Esophagus mucosa (tissue), 1 donor: ENCODE results near the gene RPTN. TPM values are rescaled to one million over a fixed set of nuclear protein-coding genes. Genes with fewer than 3 reads are reported as not detected.
"Not testable (repeated sequence)": the region's sequence is repeated elsewhere in the genome, so short reads cannot be mapped to it uniquely, and the experiment has no call there.

Source experiments
- ATAC-seq: fragments of 200-7000 bp; cut with Tn5 transposase; one replicate; pipeline ENCODE4 v1.9.1; 2020
- total RNA-seq: library from RNA; stranded (reverse); gene quantifications from one replicate; pipeline ENCODE4 v1.2.4, GENCODE V29; 2023
- donor health status: DM: yes; HTN: yes; CAD: no.

Gene RPTN
- total RNA-seq, 1 donor from 2014 or later = 0.08 TPM

DNA sequence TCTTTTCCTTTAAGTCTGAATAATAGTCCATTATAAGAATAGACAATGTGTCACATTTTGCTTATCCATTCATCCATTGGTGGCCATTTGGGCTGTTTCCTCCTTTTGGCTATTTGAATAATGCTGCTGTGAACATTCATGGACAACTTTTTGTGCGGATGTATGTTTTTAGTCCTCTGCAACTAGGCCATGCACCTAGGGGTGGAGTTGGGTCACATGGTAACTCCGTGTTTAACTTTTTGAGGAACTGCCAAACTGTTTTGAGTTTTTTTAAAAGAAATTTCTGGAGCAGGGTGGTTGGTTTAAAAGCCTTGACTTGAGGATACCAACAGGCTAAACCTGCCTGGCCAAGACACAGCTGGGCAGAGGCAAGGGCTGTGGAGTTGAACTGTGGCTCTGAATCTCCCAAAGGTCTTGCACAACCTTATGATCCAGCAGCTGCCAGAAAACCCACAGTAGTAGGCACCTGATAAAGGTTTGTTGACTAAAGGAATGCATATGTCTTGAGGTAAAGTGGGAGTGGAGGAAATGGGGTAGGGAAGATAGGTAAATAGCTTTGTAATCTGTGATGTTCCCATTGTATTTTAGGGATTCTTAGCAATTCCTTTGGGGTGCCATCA, 5.6 kb upstream of the RPTN start:
- ATAC-seq = peak; percentile 77

DNA sequence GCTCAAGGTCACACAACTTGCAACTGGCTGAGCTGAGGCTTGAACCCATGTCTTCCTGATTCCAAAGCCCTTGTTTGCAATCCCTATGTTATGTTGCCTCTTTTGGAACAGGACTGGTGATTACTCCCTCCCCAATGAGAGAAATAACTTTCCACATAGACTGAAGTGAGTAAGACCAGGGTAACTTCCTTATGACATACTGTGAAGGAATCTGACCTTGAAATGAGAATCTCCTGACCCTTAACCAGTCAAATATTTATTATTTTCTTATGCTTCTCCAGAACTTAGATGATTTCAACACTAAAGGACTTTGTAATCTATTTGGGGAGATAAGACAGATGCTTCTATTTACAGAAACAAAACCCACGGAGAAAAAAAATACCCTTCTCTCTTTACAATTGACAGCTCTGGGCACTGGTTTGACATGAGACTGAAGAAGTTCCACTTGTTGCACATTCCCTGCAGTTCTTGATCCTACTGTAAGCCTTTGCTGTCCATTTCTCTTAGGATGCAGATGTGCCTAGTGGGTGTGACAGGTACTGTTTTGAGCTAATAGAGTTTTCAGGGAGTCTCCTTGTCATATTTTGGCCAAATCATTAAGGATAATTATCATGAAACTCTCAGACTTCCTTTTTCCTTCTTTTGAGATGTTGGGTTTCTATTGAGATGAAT, 3.9 kb upstream of the RPTN start:
- ATAC-seq = peak; percentile 63

DNA sequence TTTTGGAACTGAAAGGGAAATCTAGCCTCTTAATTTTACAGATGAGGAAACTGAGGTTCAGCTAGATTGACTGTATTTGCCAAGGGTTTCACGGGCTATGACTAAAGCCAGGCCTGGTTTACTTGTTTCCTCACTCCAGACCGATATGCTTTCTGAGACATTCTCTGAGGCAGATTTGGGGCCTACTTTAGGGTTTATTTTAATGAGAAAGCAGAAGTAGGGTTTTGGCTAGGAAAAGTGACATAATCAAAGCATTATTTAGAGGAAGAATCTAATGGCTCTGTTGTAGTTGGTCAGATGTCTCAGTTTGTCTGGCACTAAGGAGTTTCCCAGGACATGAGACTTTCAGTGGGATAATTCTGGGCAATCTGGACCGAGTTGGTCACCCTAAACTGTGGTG, 1.5 kb upstream of the RPTN start:
- ATAC-seq = no peak

DNA sequence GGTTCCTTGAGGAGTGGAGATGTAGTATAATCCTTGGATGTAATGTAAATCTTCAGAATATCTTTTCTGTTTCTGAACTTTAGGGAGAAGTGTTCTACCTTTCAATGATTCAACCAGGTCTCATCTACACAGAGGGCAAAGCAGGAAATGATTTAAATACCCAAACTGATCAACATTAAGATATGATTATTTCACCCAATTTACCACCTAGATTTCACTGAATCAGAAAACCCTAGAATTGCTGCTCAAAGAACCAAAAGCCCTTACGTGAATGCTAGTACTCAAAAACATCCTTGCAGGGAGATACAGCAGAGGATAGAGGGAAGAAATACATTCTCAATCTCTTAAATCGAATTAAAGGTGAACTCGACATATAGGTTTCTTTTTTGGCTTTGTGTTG, 5.0 kb downstream of the RPTN start:
- no peak for ATAC-seq

DNA sequence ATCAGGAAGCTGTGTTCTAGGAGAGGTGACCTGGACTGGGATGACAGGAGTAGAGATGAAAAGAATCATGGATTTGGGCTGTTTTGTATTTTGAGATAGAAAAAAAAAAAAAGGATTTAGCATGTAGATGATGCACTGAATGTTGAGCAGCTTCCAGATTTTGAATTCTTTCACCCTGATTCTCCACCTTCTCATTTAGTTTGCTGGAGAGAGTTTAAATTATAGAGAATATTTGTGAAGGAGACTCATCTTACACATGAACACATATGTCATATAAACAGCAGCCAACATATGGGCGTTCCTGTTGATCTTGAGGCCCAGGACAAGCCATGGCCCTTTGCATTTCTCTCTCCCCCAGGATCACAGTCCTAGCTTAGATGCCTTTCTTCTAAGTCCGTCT, 7.4 kb downstream of the RPTN start:
- ATAC-seq = no peak

DNA sequence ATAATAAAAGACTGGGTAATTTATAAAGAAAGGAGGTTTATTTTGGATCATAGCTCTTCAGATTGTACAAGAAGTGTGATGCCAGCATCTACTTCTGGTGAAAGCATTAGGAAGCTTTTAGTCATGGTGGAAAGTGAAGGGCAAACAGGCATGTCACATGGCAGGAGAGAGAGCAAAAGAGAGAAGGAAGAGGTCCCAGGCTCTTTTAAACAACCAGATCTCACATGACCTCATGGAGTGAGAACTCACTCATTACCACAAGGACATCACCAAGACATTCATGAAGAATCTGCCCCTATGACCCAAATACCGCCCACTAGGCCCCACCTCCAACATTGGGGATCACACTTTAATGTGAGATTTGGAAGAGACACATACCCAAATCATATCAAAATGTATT, 10.0 kb downstream of the RPTN start:
- no peak for ATAC-seq

DNA sequence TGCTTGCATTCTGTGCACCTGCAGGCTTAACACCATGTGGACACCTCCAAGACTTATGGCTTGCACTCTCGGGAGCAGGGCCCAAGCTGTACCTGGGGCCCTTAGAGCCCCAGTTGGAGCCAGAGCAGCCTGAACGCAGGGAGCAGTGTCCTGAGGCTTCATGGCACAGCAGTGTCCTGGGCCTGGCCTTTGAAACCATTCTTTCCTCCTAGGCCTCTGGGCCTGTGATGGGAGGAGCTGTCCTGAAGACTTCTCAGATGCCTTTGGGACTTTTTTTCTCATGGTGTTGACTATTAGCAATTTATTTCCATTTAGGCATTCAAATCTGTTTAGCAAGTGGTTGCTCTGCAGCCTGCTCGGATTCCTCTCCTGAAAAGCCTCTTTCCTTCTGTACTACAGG, 11.0 kb downstream of the RPTN start:
- ATAC-seq = no peak

DNA sequence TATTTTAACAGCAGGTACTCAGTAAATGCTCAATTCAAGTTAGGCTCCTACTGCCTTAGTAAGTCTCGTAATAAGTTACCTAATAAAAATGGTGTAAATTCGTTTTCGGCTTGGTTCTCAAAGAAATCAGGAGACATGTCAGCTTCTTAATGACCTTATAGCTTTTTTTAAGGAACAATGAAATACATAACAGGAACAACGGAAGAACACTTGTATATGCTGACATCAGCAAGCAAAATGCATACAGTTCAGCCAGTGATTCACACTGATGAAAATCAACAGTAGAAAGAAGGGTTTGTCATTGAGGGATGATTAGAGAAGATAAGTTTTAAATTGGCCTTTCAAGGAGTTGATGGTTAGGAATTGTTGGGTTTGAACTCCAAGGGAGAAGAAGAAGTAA, 13.3 kb downstream of the RPTN start:
- peak; percentile 43 for ATAC-seq

DNA sequence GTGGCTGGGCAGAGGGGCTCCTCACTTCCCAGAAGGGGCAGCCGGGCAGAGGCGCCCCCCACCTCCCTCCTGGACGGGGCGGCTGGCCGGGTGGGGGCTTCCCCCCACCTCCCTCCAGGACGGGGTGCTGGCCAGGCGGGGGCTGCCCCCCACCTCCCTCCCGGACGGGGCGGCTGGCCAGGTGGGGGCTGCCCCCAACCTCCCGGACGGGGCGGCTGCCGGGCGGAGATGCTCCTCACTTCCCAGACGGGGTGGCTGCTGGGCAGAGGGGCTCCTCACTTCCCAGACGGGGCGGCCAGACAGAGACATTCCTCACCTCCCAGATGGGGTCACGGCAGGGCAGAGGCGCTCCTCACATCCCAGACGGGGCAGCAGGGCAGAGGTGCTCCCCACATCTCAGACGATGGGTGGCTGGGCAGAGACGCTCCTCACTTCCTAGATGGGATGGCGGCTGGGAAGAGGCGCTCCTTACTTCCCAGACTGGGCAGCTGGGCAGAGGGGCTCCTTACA, 14.3 kb downstream of the RPTN start:
- ATAC-seq = not testable (repeated sequence)

DNA sequence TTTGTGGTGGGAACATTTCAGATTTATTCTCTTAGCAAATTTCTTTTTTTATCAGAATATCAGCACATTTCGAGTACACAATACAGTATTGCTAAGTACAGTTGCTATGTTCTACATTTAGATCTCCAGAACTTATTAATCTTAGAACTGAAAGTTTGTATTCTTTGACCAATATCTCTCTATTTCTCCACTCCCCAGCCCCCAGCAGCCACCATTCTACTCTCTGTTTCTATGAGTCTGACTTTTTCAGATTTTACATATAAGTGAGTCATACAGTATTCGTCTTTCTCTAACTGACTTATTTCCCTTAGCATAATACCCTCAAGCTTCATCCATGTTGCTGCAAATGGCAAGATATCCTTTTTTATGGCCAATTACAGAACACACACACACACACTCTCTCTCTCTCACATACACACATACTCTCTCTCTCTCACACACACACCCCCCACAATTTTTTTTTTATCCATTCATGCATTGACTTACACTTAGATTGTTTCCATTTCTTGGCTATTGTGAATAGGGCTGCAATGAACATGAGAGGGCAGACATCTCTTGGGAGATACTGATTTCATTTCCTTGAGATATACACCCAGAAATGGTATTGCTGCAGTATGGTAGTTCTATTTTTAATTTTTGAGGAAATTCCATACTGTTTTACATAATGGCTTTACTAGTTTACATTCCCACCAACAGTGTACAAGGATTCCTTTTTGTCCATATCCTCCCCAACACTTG, 15.7 kb downstream of the RPTN start:
- ATAC-seq = no peak

DNA sequence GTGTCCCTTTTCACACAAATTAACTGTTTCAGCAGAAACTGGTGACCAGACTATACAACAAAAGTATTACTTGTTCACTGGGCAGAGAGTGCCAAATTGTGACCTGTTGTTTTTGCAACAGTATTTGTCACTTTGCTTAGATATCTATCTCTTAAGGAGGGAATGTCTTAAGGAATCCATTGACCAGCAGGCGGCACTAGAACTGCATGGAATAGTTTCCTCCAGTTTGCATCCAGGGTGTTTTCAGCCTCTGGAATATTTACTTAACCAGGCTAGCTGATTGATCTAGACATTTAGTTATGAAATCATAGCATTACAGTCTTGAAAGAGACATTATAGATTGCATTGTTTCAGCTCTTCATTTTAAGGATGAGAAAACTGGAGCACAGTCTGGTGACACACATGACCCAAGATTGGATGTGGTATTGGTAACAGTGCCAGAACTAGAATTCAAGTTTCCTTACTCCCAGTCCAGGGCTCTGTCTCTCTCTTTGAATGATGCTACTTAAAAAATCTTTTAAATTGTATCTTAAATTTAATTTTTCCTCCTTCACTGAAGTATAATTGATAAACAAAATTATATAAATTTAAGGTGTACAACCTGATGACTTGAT, 16.9 kb downstream of the RPTN start:
- peak; percentile 81 for ATAC-seq

DNA sequence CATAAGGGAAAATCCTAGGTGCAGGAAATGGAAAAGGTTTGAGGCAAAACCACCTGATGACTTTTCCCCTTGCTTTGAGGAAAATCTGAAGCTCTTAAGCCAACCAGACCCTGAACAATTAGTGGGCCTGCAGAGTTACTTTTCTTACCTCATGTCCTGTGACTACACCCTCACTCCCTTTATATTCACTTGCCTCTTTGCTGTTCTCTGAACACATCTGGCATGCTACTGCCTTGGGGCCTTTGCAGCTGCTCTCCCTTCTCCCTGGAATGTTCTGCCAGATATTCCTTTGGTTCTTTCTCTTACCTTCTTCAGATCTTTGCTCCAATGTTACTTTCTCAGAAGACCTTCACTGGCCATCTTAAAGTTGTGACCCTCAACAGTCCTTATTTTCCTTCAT, 21.8 kb downstream of the RPTN start:
- no peak for ATAC-seq

DNA sequence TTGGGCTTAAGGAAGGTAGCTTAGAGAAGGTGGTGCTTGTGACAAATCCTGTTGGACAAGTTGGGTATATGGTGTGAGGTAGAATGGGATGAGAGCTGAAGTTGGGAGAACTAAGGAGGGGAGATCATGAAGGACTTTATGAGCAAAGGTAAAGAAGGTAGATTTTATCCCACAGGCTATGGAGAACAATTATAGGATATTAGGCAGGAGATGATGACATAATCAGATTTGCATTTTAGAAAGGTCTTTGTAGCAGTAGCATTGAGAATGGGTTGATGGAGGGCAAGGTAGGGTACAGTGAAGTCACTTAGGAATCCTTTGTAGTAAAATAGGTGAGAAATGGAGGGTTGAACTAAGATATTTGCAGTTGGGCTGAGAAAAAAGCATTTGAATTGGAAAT, 28.8 kb downstream of the RPTN start:
- no peak for ATAC-seq

DNA sequence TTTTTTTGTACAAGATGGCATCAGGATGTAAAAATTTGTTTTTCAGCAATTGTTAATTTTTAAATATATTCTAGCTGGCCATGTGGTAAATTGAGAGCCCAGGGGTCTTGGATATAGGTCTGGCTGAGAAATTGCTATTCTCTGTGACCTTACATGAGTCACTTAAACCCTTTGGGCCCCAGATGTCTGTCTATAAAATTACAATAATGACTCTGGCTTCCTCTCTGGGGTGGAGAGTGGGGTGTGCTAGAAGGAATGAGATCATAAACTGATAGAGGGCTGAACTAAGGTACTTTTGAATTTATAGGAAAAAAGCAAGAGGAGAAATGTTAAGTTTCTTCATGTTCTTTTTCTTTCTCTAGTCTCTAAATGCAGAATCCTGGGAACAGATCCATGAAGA, 31.4 kb downstream of the RPTN start:
- ATAC-seq = no peak

DNA sequence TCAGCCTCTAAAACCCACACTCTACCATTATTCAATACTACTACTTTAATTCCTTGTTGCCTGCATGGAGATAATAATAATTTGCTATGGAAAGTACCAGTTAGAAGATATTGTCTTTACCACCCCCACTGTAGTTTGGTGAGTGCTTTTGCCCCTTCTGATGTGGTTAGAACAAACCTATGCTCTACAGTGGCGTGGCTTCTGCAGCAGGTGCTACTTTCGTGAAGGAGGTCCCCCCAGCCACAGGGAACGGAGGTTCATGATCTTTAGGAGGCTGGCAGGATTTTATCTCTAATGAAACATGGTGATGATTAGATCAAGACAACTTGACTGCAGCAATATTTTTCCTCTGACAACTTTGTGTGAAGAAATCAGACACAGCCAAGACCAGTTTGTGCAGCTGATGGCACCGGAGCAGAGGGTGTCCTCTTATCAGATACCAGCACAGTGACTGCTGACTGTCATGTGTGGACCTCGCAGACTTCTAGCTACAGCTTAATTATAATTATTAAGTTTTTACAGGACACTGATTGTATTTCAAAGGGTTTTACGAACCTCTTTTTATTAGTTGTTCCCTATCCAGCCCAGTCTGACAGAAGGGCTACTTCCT, 33.1 kb downstream of the RPTN start:
- no peak for ATAC-seq

DNA sequence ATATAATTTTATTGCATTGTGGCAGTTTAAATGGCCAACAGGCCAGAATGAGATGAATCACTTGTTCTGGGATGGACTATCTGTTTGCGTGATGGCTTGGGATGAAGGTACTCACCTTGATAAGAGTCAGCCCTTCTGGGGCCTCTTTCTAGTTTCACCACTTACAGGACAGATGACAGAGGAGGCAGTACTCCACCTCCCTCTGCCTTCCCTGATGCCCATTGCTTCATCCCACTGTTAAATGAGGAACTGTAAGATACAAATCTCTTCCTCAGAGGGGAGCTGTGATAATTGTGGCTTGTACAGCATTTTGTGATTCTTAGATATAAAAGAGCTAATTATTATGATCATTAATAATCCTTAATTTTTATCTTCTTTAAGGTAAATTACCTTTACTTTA, 40.1 kb downstream of the RPTN start:
- no peak for ATAC-seq

DNA sequence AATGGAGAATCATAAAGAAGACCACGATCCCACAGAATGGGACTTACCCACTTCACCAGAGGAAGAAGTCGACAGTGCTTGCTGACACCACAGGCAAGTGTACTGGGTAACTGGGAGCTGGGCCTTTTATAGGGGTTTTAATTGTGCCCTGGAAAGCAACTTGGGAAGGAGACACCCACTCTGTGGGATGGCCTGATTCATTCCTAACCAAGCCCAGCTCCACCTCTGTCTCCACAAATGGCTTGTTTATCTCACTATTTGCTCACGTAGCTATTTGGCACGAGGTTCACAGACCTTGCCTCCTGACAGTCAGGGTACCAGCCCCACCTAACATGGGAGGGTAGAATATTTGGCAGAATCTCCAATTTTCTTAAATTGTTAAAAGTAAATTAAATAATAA, 43.7 kb downstream of the RPTN start, which contains the start of gene TCHH:
Gene TCHH, minus strand, starts transcription at position 101 of the 400 bp plus-strand sequence. CDS start 1,364 bp downstream, outside the sequence.
- no peak for ATAC-seq

DNA sequence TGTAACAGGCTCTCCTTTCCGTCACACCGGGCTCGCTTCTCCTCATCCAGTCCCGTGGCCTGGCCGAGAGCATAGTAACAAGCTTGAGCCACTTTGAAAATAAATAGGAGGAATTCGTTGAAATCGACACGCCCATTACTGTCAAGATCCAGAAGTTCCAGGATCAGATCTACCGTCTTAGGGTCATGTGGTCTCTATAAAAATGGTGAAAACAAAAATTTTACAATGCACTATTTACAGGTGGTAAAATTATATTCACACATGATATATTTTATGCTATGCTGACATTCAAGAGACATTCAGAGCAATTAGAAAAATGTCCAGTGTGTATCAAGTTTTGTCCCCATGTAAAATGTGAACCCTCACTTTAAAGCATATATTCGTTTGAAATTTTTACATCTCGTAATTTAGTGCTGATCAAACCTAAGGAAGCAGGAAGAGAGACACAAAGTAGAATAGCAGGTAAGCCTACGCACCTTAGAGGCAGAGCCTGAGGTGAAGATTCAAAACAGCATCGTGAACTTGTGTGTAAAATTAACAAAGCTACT, 46.1 kb downstream of the RPTN start:
- ATAC-seq = no peak

DNA sequence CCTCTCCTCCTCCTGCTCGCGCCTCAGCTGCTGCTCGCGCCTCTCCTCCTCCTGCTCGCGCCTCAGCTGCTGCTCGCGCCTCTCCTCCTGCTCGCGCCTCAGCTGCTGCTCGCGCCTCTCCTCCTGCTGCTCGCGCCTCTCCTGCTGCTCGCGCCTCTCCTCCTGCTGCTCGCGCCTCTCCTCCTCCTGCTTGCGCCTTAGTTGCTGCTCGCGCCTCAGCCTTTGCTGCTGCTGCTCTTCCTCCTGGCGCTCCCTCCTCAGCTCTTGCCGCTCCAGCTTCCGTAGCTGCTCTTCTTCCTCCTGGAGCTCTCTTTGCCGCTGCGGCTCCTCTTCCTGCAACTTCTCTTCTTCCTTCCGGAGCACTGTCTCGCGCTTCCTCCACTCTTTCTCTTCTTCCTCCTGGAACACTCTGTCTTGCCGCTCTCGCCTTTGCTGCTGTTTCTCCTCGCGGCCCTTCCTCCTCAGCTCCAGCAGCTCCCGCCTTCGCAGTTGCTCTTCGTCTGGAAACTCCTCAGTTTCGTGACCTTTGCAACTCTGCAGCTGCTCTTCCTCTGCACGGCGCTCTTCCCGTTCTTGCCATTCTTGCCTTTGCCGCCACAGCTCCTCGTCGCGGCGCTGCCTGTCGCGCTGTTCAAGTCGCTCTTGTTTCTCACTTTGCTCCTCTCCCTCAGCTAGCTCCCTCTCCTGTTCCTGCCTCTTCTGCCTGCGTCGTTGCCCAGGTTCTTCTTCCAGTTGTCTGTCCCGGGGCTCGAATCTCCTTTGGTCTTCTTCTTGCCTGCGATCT, 46.7 kb downstream of the RPTN start:
- no peak for ATAC-seq

DNA sequence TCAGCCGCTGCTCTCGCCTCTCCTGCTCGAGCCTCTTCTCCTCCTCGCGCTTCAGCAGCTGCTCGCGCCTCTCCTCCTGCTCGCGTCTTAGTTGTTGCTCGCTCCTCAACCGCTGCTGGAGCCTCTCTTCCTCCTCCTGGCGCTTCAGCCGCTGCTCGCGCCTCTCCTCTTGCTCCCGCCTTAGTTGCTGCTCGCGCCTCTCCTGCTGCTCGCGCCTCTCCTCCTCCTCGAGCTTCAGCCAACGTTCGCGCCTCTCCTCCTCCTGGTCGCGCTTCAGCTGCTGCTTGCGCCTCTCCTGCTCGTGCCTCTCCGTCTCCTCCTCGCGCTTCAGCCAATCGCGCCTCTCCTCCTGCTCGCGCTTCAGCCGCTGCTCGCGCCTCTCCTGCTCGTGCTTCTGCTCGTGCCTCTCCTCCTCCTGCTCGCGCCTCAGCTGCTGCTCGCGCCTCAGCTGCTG, 47.5 kb downstream of the RPTN start:
- peak; percentile 44 for ATAC-seq

DNA sequence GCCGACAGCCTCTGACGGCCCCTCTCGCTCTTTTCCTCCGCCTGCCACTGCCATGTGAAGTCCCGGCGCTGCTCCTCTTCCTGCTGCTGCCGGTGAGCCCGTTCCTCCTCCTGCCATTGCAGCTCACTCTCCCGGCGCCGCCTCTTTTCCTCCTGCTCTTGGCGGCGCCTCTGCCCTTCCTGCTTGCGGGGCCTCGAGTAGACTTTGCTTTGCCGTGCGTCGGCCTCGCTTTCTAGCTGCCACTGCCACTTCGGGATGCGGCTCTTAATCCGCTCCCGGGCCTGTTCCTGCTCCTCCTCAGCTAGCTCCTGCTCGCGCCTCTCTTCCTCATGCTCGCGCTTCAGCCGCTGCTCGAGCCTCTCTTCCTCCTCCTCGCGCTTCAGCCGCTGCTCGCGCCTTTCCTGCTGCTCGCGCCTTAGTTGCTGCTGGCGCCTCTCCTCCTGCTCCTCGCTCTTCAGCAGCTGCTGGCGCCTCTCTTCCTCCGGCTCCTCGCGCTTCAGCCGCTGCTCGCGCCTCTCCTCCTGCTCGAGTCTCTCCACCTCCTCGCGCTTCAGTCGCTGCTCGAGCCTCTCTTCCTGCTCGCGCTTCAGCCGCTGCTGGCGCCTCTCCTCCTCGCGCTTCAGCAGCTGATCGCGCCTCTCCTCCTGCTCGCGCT, 48.0 kb downstream of the RPTN start:
- ATAC-seq = peak; percentile 43
